WTC11 (cell line): ENCODE data around the gene RAB11FIP3. TPM values are rescaled to one million over a fixed set of nuclear protein-coding genes. Genes with fewer than 3 reads are reported as not detected.
"Not testable (repeated sequence)": the region's sequence is repeated elsewhere in the genome, so short reads cannot be mapped to it uniquely, and the experiment has no call there.

Experiments
- ATAC-seq: fragments of 200-7000 bp; cut with Tn5 transposase; 2 replicates; pipeline ENCODE4 v1.10.0; 2021; ENCODE audit warnings: mild to moderate bottlenecking, moderate library complexity
- CTCF ChIA-PET: fragments of 300-600 bp; sonication (Branson Sonifier 250); formaldehyde crosslinking; loops from one replicate; lab custom pipeline; 2021; ENCODE audit warnings: antibody characterized with exemption; lab: Charles Lee
- POLR2A ChIA-PET: fragments of 350-600 bp; sonication (Branson Sonifier 250); formaldehyde crosslinking; loops from one replicate; lab custom pipeline; 2021; ENCODE audit warnings: antibody characterized with exemption; lab: Charles Lee
- DNase-seq: peaks from one replicate; pipeline ENCODE4 v3.0.0; 2021; ENCODE audit warnings: low spot score
- H3K27ac Mint-ChIP-seq: 2 replicates; pipeline ENCODE4 v1.8.0; 2021; ENCODE audit warnings: mixed read lengths
- H3K27me3 Mint-ChIP-seq: 2 replicates; pipeline ENCODE4 v1.8.0; 2021; ENCODE audit warnings: low read depth, mild to moderate bottlenecking, moderate library complexity, mixed read lengths
- H3K36me3 Mint-ChIP-seq: 2 replicates; pipeline ENCODE4 v1.8.0; 2021; ENCODE audit warnings: mixed read lengths
- H3K4me1 Mint-ChIP-seq: 2 replicates; pipeline ENCODE4 v1.8.0; 2022; ENCODE audit warnings: mixed read lengths
- H3K4me3 Mint-ChIP-seq: 2 replicates; pipeline ENCODE4 v1.8.0; 2021; ENCODE audit warnings: mild to moderate bottlenecking, moderate library complexity, mixed read lengths
- H3K9me3 Mint-ChIP-seq: 2 replicates; pipeline ENCODE4 v1.8.0; 2021; ENCODE audit warnings: mixed read lengths
- ARID4B ChIP-seq: sonication (generic); formaldehyde crosslinking; IDR thresholded peaks from 2 replicates; pipeline ENCODE4 v1.8.0; 2023; ENCODE audit warnings: missing genetic modification reagents, mild to moderate bottlenecking, borderline replicate concordance
- CBFB ChIP-seq: sonication (generic); formaldehyde crosslinking; IDR thresholded peaks from 2 replicates; pipeline ENCODE4 v1.8.1; 2022; ENCODE audit warnings: mild to moderate bottlenecking, low read depth, missing genetic modification reagents
- ERG ChIP-seq: fragments of 250-450 bp; sonication (Bioruptor Pico); IDR thresholded peaks from 2 replicates; pipeline ENCODE4 v1.8.0; 2021; ENCODE audit warnings: mild to moderate bottlenecking
- KAT7 ChIP-seq: sonication (generic); formaldehyde crosslinking; IDR thresholded peaks from 2 replicates; pipeline ENCODE4 v1.8.1; 2023; ENCODE audit warnings: missing genetic modification reagents, mild to moderate bottlenecking, borderline replicate concordance
- NFATC4 ChIP-seq: fragments of 250-450 bp; sonication (Bioruptor Pico); IDR thresholded peaks from 2 replicates; pipeline ENCODE4 v1.9.0; 2021; ENCODE audit warnings: mild to moderate bottlenecking
- NR3C1 ChIP-seq: sonication (generic); formaldehyde crosslinking; conservative IDR thresholded peaks from 2 replicates; pipeline ENCODE4 v1.8.1; 2023; ENCODE audit warnings: low read depth, mild to moderate bottlenecking, missing genetic modification reagents
- OVOL2 ChIP-seq: fragments of 250-450 bp; sonication (Bioruptor Pico); IDR thresholded peaks from 2 replicates; pipeline ENCODE4 v1.9.0; 2021; ENCODE audit warnings: mild to moderate bottlenecking, borderline replicate concordance
- RELA ChIP-seq: sonication (generic); formaldehyde crosslinking; IDR thresholded peaks from 2 replicates; pipeline ENCODE4 v1.8.1; 2022; ENCODE audit warnings: missing genetic modification reagents, mild to moderate bottlenecking, borderline replicate concordance
- SP1 ChIP-seq: sonication (generic); formaldehyde crosslinking; conservative IDR thresholded peaks from 2 replicates; pipeline ENCODE4 v1.8.1; 2022; ENCODE audit warnings: missing genetic modification reagents
- TCF7 ChIP-seq: sonication (generic); formaldehyde crosslinking; IDR thresholded peaks from 2 replicates; pipeline ENCODE4 v1.8.0; 2022; ENCODE audit warnings: mild to moderate bottlenecking, low read depth, missing genetic modification reagents, moderate library complexity
- total RNA-seq: library from RNA; stranded (reverse); gene quantifications from 3 replicates; pipeline ENCODE4 v1.2.3, GENCODE V29; 2021
- TF ChIP-seq, protein P1 (sequence below): sonication (generic); formaldehyde crosslinking; IDR thresholded peaks from 2 replicates; pipeline ENCODE4 v1.8.1; 2022; ENCODE audit warnings: mild to moderate bottlenecking, missing genetic modification reagents, moderate library complexity, borderline replicate concordance
- TF ChIP-seq, protein P2 (sequence below): sonication (generic); formaldehyde crosslinking; IDR thresholded peaks from 2 replicates; pipeline ENCODE4 v1.8.0; 2022; ENCODE audit warnings: mild to moderate bottlenecking, missing genetic modification reagents
- TF ChIP-seq, protein P3 (sequence below): sonication (generic); formaldehyde crosslinking; conservative IDR thresholded peaks from 2 replicates; pipeline ENCODE4 v1.8.1; 2023; ENCODE audit warnings: mild to moderate bottlenecking, low read depth, missing genetic modification reagents, moderate library complexity
- TF ChIP-seq, protein P4 (sequence below): sonication (generic); formaldehyde crosslinking; IDR thresholded peaks from 2 replicates; pipeline ENCODE4 v1.8.0; 2023; ENCODE audit warnings: missing genetic modification reagents

The RAB11FIP3 gene
- total RNA-seq, 1 experiment from 2014 or later, result 38.6 TPM

DNA sequence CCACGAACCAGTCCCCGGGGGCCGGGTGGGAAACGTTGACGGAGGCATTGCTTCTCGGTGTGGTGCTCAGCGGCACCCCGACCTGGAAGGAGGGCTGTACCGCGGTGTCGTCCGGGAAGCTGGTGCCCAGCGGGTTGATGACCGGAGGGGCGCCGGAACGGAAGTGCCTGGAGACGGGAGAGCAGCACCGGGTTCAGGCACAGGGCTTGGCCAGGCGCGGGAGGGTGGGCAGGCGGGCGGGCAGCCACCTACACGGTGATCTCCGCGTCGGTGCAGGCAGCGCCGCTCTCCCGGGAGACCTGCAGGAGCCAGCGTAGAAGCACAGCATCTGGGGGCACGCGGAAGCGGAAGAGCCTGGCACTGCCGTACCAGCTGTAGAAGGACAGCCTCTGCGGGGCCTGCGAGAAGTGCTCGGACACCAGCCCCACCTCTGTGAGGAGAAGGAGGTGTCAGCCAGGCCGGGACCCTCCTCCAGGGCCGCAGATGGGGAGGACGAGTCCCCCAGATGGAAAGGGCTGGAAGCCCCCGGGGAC is 48.0 kb upstream of the RAB11FIP3 start:
- ATAC-seq (no peak), DNase-seq (no peak)
- Mint-ChIP-seq H3K9me3 (no peaks in the 10 kb centered on the region), H3K4me1 (peaks cover 15% of the 10 kb centered on the region), H3K36me3 (peaks cover 8% of the 10 kb centered on the region), H3K4me3 (no peak overlapping the region), H3K27me3 (no peaks in the 10 kb centered on the region), H3K27ac (no peak overlapping the region)
- TF ChIP-seq ARID4B (CRISPR knock-in tag), result no peak
- no peak for TF ChIP-seq NFATC4 (CRISPR knock-in tag)
- no peak for TF ChIP-seq TCF7 (CRISPR knock-in tag)
- no peak for TF ChIP-seq CBFB (CRISPR knock-in tag)
- TF ChIP-seq SP1 (CRISPR knock-in tag), result no peak
- TF ChIP-seq, protein P1, sequence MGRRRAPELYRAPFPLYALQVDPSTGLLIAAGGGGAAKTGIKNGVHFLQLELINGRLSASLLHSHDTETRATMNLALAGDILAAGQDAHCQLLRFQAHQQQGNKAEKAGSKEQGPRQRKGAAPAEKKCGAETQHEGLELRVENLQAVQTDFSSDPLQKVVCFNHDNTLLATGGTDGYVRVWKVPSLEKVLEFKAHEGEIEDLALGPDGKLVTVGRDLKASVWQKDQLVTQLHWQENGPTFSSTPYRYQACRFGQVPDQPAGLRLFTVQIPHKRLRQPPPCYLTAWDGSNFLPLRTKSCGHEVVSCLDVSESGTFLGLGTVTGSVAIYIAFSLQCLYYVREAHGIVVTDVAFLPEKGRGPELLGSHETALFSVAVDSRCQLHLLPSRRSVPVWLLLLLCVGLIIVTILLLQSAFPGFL (CRISPR knock-in tag), result no peak
- TF ChIP-seq, protein P2, sequence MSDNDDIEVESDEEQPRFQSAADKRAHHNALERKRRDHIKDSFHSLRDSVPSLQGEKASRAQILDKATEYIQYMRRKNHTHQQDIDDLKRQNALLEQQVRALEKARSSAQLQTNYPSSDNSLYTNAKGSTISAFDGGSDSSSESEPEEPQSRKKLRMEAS, result no peak
- no peak for TF ChIP-seq ERG (CRISPR knock-in tag)
- TF ChIP-seq OVOL2 (CRISPR knock-in tag), result no peak
- TF ChIP-seq, protein P3, sequence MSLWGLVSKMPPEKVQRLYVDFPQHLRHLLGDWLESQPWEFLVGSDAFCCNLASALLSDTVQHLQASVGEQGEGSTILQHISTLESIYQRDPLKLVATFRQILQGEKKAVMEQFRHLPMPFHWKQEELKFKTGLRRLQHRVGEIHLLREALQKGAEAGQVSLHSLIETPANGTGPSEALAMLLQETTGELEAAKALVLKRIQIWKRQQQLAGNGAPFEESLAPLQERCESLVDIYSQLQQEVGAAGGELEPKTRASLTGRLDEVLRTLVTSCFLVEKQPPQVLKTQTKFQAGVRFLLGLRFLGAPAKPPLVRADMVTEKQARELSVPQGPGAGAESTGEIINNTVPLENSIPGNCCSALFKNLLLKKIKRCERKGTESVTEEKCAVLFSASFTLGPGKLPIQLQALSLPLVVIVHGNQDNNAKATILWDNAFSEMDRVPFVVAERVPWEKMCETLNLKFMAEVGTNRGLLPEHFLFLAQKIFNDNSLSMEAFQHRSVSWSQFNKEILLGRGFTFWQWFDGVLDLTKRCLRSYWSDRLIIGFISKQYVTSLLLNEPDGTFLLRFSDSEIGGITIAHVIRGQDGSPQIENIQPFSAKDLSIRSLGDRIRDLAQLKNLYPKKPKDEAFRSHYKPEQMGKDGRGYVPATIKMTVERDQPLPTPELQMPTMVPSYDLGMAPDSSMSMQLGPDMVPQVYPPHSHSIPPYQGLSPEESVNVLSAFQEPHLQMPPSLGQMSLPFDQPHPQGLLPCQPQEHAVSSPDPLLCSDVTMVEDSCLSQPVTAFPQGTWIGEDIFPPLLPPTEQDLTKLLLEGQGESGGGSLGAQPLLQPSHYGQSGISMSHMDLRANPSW (CRISPR knock-in tag), result no peak
- no peak for TF ChIP-seq KAT7
- TF ChIP-seq, protein P4, sequence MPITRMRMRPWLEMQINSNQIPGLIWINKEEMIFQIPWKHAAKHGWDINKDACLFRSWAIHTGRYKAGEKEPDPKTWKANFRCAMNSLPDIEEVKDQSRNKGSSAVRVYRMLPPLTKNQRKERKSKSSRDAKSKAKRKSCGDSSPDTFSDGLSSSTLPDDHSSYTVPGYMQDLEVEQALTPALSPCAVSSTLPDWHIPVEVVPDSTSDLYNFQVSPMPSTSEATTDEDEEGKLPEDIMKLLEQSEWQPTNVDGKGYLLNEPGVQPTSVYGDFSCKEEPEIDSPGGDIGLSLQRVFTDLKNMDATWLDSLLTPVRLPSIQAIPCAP (CRISPR knock-in tag), result no peak
- no peak for TF ChIP-seq RELA (CRISPR knock-in tag)
- no peak for TF ChIP-seq NR3C1 (CRISPR knock-in tag)
- ChIA-PET CTCF (no interaction called here), POLR2A (no interaction called here)

- not testable (repeated sequence) for ATAC-seq, H3K27me3 Mint-ChIP-seq, H3K4me3 Mint-ChIP-seq, DNase-seq, H3K27ac Mint-ChIP-seq, H3K9me3 Mint-ChIP-seq, H3K36me3 Mint-ChIP-seq
- ChIA-PET CTCF (interaction anchor here (1.3 to 2.6 kb wide), 3 partner anchors 16 to 117 kb away, joined by 3 to 15 read pairs (median 13); no protein-coding TSS in a partner anchor), POLR2A (interaction anchor here (0.6 to 0.9 kb wide), 2 partner anchors 8 to 23 kb away, joined by 3 read pairs; partner anchors contain the start of genes DECR2 and MRPL28)
- peaks cover 16% of the 10 kb centered on the region for H3K4me1 Mint-ChIP-seq
Observed at GRCh38 chr16:378113-378820, 47.2 kb upstream of the RAB11FIP3 start.
